GM13977 (cell line): ENCODE data around the gene ZBTB2.

ENCODE experiments used
- DNase-seq: peaks from one replicate; pipeline ENCODE4 v3.0.0; 2012; ENCODE audit warnings: low spot score
- CTCF ChIP-seq: IDR thresholded peaks from 2 replicates; pipeline ENCODE4 v1.5.1; 2012; ENCODE audit warnings: mild to moderate bottlenecking, control low read depth; ENCODE audit not compliant: insufficient read depth; ENCODE audit errors: extremely low read depth, missing control alignments
- in situ Hi-C: fragments of 300-500 bp; cut with MboI; formaldehyde crosslinking; loops from one replicate; pipeline ENCODE4 v1.12.0; 2022; ENCODE audit warnings: low sequenced_read_pairs, low pct_unique_long_range_greater_than_20kb, mixed read lengths, inconsistent platforms; ENCODE audit not compliant: unreplicated experiment

ZBTB2 gene

DNA sequence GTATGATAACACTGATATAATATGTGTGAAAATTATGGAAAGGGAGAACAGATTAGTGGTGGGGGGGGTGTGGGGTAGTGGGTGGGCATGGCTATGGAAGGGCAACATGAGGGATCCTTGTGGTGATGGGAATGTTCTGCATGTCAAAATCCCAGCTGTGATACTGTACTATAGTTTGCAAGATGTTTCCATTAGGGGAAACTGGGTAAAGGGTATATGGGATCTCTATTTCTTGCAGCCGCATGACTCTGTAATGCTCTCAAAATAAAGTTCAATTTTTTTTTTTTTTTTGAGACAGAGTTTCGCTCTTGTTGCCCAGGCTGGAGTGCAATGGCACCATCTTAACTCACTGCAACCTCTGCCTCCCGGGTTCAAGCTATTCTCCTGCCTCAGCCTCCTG lies 14.3 kb downstream of the ZBTB2 start:
- no peak for DNase-seq
- in situ Hi-C loops = no loop called here
- no peak for TF ChIP-seq CTCF

GRCh38 chr6:151376440-151376839 lies 14.9 kb downstream of the ZBTB2 start:
- no peak for DNase-seq
- TF ChIP-seq CTCF = no peak
- in situ Hi-C loops = no loop called here

- in situ Hi-C loops = no loop called here
- DNase-seq = no peak
- no peak for TF ChIP-seq CTCF
These were observed 15.5 kb downstream of the ZBTB2 start for GRCh38 chr6:151375833-151376232.

DNA sequence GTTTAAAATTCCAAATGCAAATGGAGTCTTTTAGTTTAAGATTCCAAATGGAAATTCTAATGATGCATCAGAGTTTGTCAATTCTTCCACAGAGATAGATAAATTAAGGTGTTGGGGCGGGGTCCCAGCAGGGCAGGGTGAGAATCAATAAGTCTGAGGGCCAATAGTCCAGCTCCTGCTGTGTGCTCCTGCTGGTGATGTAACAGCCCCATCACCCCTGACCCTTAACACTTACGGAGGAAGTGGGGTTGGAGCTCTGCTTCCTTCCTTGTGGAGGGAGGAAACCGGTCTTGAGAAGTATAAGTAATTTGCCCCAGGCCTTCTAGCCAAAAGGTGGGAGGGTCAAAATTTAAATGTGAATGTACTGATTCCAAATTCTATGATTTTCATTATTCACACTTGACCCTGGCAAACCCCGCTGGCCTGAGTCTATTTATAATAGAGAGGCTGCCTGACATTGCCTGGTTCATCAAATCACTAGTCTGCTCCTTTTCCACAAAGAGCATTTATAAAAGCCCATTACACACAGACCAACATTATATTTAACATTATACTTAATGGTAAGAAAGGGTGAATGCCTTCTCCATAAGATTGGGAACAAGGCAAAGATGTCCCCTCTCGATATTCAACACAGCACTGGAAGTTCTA lies 17.2 kb downstream of the ZBTB2 start:
- no peak for TF ChIP-seq CTCF
- DNase-seq = no peak
- in situ Hi-C loops = no loop called here

GRCh38 chr6:151372164-151372563 lies 19.2 kb downstream of the ZBTB2 start:
- DNase-seq = no peak
- in situ Hi-C loops = no loop called here
- no peak for TF ChIP-seq CTCF

GRCh38 chr6:151370509-151371078 lies 20.8 kb downstream of the ZBTB2 start:
- in situ Hi-C loops = no loop called here
- no peak for DNase-seq

More at GRCh38 chr6:151370509-151371078, 20.8 kb downstream of the ZBTB2 start:
- TF ChIP-seq CTCF = no peak
